CD14-positive monocyte (primary cell): ENCODE results near the gene NIT1. TPM values are rescaled to one million over a fixed set of nuclear protein-coding genes. Genes with fewer than 3 reads are reported as not detected.
A peak's percentile ranks its signal among the peaks of the same experiment; 100 is the strongest.

Experiments
- DNase-seq, 3 donors: peaks; one replicate each; pipeline ENCODE4 v3.0.0-alpha.2; 2011 to 2022
- H2AFZ ChIP-seq: 2 replicates; pipeline ENCODE4 v1.6.0; 2012; ENCODE audit warnings: mild to moderate bottlenecking, low read depth, low read length, inconsistent platforms; ENCODE audit not compliant: insufficient read depth, poor library complexity, severe bottlenecking
- H3K27ac ChIP-seq, 2 donors: 1 replicate in 1 of 2; 2 replicates in 1 of 2; pipeline ENCODE4 v1.5.1; 2012 to 2013; ENCODE audit warnings: low read length in 2 of 2, control low read depth in 1 of 2, inconsistent platforms in 1 of 2, low read depth in 1 of 2, mild to moderate bottlenecking in 1 of 2
- H3K27me3 ChIP-seq, 2 donors: one replicate each; pipeline versions ENCODE4 v1.6.0 to v1.6.1; 2011 to 2013; ENCODE audit warnings: low read length in 2 of 2; ENCODE audit not compliant: control insufficient read depth in 2 of 2, insufficient read depth in 2 of 2
- H3K36me3 ChIP-seq, 2 donors: replicated peaks in 1 of 2; 1 replicate in 1 of 2; 2 replicates in 1 of 2; pipeline versions ENCODE4 v1.5.1 to v1.6.1; 2012 to 2013; ENCODE audit warnings: low read length in 2 of 2, control low read depth in 1 of 2, inconsistent platforms in 1 of 2, mild to moderate bottlenecking in 1 of 2; ENCODE audit not compliant: insufficient read depth in 2 of 2, control insufficient read depth in 1 of 2
- H3K4me1 ChIP-seq, 2 donors: 1 replicate in 1 of 2; 2 replicates in 1 of 2; pipeline versions ENCODE4 v1.5.1 to v1.6.1; 2012 to 2013; ENCODE audit warnings: low read length in 2 of 2, control low read depth in 1 of 2, inconsistent platforms in 1 of 2, mild to moderate bottlenecking in 1 of 2, moderate library complexity in 1 of 2; ENCODE audit not compliant: insufficient read depth in 2 of 2, control insufficient read depth in 1 of 2
- H3K4me2 ChIP-seq: replicated peaks from 2 replicates; pipeline ENCODE3; 2012; ENCODE audit warnings: low read length, moderate library complexity, mild to moderate bottlenecking; ENCODE audit not compliant: poor library complexity, severe bottlenecking; ENCODE audit errors: extremely low read depth
- H3K4me3 ChIP-seq, 3 experiments: fragments of 200-600 bp in 1 of 3; sonication (generic) in 1 of 3; replicated peaks in 1 of 3; 1 replicate in 2 of 3; 2 replicates in 1 of 3; pipeline ENCODE4 v1.5.1; 2011 to 2013; ENCODE audit warnings: low read length in 3 of 3, mild to moderate bottlenecking in 3 of 3, control low read depth in 2 of 3, low read depth in 2 of 3, inconsistent platforms in 1 of 3, moderate library complexity in 1 of 3
- H3K79me2 ChIP-seq: 2 replicates; pipeline ENCODE4 v1.6.0; 2012; ENCODE audit warnings: mild to moderate bottlenecking, control low read depth, inconsistent platforms, low read length, moderate library complexity; ENCODE audit not compliant: insufficient read depth
- H3K9ac ChIP-seq: 2 replicates; pipeline ENCODE4 v1.6.0; 2017; ENCODE audit warnings: low read length, mild to moderate bottlenecking; ENCODE audit not compliant: insufficient read depth, poor library complexity, severe bottlenecking
- H3K9me3 ChIP-seq, 2 donors: replicated peaks in 1 of 2; 1 replicate in 1 of 2; 2 replicates in 1 of 2; pipeline versions ENCODE4 v1.5.1 to v1.6.1; 2012 to 2013; ENCODE audit warnings: low read length in 2 of 2, control low read depth in 1 of 2; ENCODE audit not compliant: control insufficient read depth in 1 of 2, insufficient read depth in 1 of 2
- H4K20me1 ChIP-seq: 2 replicates; pipeline ENCODE4 v1.6.0; 2012; ENCODE audit warnings: mild to moderate bottlenecking, low read length, control low read depth, moderate library complexity; ENCODE audit not compliant: insufficient read depth
- H3K27ac Mint-ChIP-seq, 7 donors: one replicate each; pipeline ENCODE4 v1.8.0; 2020; ENCODE audit warnings: mild to moderate bottlenecking in 7 of 7, mixed read lengths in 7 of 7, moderate library complexity in 6 of 7, inconsistent platforms in 2 of 7
- H3K27me3 Mint-ChIP-seq, 3 donors: one replicate each; pipeline ENCODE4 v1.8.0; 2021 to 2022; ENCODE audit warnings: low read depth in 3 of 3, mild to moderate bottlenecking in 3 of 3, mixed read lengths in 3 of 3, moderate library complexity in 3 of 3, inconsistent platforms in 1 of 3
- H3K36me3 Mint-ChIP-seq, 2 donors: one replicate each; pipeline ENCODE4 v1.8.0; 2020; ENCODE audit warnings: mixed read lengths in 2 of 2, inconsistent platforms in 1 of 2, mild to moderate bottlenecking in 1 of 2
- H3K4me1 Mint-ChIP-seq: one replicate; pipeline ENCODE4 v1.8.0; 2020; ENCODE audit warnings: mild to moderate bottlenecking, mixed read lengths
- H3K4me3 Mint-ChIP-seq, 2 donors: one replicate each; pipeline ENCODE4 v1.8.0; 2020; ENCODE audit warnings: mild to moderate bottlenecking in 2 of 2, mixed read lengths in 2 of 2, moderate library complexity in 1 of 2
- H3K9me3 Mint-ChIP-seq, 7 donors: one replicate each; pipeline ENCODE4 v1.8.0; 2020 to 2022; ENCODE audit warnings: mixed read lengths in 7 of 7, mild to moderate bottlenecking in 6 of 7, moderate library complexity in 6 of 7, inconsistent platforms in 2 of 7
- WGBS: methylation state at CpG from one replicate; pipeline ENCODE4 v1.1.5; 2013; ENCODE audit warnings: missing lambda C conversion rate; ENCODE audit not compliant: insufficient coverage; 5-methylcytosine and 5-hydroxymethylcytosine counted together
- intact Hi-C, 2 donors: fragments of 100-400 bp; cut with micrococcal nuclease; formaldehyde crosslinking; loops; one replicate each; pipeline versions ENCODE4 v1.15.0 to v1.15.1; 2023
- polyA plus RNA-seq, 3 donors: library from polyadenylated mRNA; depleted of rRNA in 1 of 3; unstranded in 2 of 3; stranded (reverse) in 1 of 3; fragments of 300-500 nt in 2 of 3; fragments of >200 nt in 1 of 3; fragmentation: Illumina TruSeq in 2 of 3; gene quantifications; 1 replicate in 2 of 3; 2 replicates in 1 of 3; pipeline ENCODE4 v1.2.3, GENCODE V29; 2012 to 2021
- TF ChIP-seq, protein P1 (sequence below): fragments of 200-600 bp; IDR thresholded peaks from one replicate; pipeline ENCODE4 v1.8.0; 2022; ENCODE audit warnings: antibody characterized with exemption, mild to moderate bottlenecking

Gene NIT1
- polyA plus RNA-seq, 3 donors = 28.4 to 84.7 (median 35.7) TPM

- Histone ChIP-seq H3K4me2 (no peak overlapping the region), H4K20me1 (no peaks in the 10 kb centered on the region), H3K27ac (no peak overlapping the region), H2AFZ (no peak overlapping the region), H3K4me3 (no peak overlapping the region), H3K36me3 (peaks cover 0 to 5% of the 10 kb centered on the region in 2 donors), H3K27me3 (peaks cover 0 to 7% of the 10 kb centered on the region in 2 donors), H3K9me3 (no peaks in the 10 kb centered on the region), H3K4me1 (peaks cover 37 to 44% of the 10 kb centered on the region in 2 donors), H3K79me2 (no peaks in the 10 kb centered on the region), H3K9ac (no peak overlapping the region)
- intact Hi-C loops = no loop called here
- DNase-seq = no peak
- Mint-ChIP-seq H3K36me3 (peaks cover 7 to 9% of the 10 kb centered on the region in 2 donors), H3K9me3 (peaks cover 0 to 5% (median 0%) of the 10 kb centered on the region in 7 donors), H3K4me1 (peaks cover 61% of the 10 kb centered on the region), H3K4me3 (peak overlapping the region in 1 of 2 donors; percentile 27), H3K27me3 (peaks cover 8 to 24% (median 10%) of the 10 kb centered on the region in 3 donors), H3K27ac (peak overlapping the region in 1 of 7 donors; percentile 35)
- WGBS = 100% methylated on average over 1 of the region's 14 CpGs
- TF ChIP-seq, protein P1, sequence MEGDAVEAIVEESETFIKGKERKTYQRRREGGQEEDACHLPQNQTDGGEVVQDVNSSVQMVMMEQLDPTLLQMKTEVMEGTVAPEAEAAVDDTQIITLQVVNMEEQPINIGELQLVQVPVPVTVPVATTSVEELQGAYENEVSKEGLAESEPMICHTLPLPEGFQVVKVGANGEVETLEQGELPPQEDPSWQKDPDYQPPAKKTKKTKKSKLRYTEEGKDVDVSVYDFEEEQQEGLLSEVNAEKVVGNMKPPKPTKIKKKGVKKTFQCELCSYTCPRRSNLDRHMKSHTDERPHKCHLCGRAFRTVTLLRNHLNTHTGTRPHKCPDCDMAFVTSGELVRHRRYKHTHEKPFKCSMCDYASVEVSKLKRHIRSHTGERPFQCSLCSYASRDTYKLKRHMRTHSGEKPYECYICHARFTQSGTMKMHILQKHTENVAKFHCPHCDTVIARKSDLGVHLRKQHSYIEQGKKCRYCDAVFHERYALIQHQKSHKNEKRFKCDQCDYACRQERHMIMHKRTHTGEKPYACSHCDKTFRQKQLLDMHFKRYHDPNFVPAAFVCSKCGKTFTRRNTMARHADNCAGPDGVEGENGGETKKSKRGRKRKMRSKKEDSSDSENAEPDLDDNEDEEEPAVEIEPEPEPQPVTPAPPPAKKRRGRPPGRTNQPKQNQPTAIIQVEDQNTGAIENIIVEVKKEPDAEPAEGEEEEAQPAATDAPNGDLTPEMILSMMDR = no peak
Measured at GRCh38 chr1:161094481-161094880, 23.4 kb upstream of the NIT1 start.

DNA sequence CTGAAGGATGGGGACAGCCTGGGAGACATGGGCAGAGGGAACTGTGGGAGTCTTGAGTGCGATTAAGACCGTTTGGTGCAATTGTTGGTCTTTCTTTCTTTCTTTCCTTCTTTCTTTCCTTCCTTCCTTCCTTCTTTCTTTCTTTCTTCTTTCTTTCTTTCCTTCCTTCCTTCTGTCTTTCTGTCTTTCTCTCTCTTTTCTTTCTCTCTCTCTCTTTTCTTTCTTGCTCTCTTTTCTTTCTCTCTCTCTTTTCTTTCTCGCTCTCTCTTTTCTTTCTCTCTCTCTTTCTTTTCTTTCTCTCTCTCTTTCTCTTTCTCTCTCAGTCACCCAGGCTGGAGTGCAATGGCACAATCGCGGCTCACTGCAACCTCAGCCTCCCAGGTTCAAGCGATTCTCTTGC lies 22.7 kb upstream of the NIT1 start:
- Mint-ChIP-seq H3K27ac (no peak overlapping the region), H3K4me3 (no peak overlapping the region)
- WGBS = 96% methylated on average over 5 of the region's 6 CpGs

More for the DNA sequence above, 22.7 kb upstream of the NIT1 start:
- H3K27ac ChIP-seq = no peak overlapping the region
- no peak overlapping the region for H3K4me2 ChIP-seq
- intact Hi-C loops = no loop called here
- Mint-ChIP-seq H3K36me3 (peaks cover 14 to 17% of the 10 kb centered on the region in 2 donors), H3K9me3 (peaks cover 0 to 5% (median 0%) of the 10 kb centered on the region in 7 donors), H3K27me3 (peaks cover 8 to 24% (median 10%) of the 10 kb centered on the region in 3 donors), H3K4me1 (peaks cover 55% of the 10 kb centered on the region)
- H3K4me1 ChIP-seq = peaks cover 34 to 37% of the 10 kb centered on the region in 2 donors
- no peak overlapping the region for H3K9ac ChIP-seq
- no peak for DNase-seq
- H3K36me3 ChIP-seq = peaks cover 7 to 13% of the 10 kb centered on the region in 2 donors
- H3K4me3 ChIP-seq = no peak overlapping the region
- H3K79me2 ChIP-seq = no peaks in the 10 kb centered on the region
- TF ChIP-seq, protein P1 = no peak
- H2AFZ ChIP-seq = no peak overlapping the region
- H3K27me3 ChIP-seq = peaks cover 0 to 7% of the 10 kb centered on the region in 2 donors
- no peaks in the 10 kb centered on the region for H4K20me1 ChIP-seq
- H3K9me3 ChIP-seq = no peaks in the 10 kb centered on the region
